NCI-H526 treated with DMSO at 0.1 percent for 48 hours (cell line): Measurements from ENCODE around the gene SF1.

Experiments
- DNase-seq: peaks from one replicate; lab custom pipeline; 2025; lab: John Stamatoyannopoulos, UW

The SF1 gene

GRCh38 chr11:64784813-64785581 is 6.7 kb upstream of the SF1 start:
- DNase-seq = no peak

DNA sequence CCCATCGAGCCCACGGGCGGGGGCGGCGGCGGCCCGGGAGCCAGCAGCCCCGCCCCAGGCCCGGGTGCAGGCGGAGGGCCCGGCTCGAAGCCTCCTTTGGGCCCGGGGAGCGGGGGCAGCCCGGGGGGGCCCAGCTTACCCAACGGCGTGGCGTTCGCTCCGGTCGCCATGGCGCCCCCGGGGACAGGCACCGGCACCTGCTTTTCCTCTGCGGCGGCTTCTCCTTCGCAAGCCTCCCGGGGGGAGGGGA is 194 bp downstream of the SF1 start:
- no peak for DNase-seq

DNA sequence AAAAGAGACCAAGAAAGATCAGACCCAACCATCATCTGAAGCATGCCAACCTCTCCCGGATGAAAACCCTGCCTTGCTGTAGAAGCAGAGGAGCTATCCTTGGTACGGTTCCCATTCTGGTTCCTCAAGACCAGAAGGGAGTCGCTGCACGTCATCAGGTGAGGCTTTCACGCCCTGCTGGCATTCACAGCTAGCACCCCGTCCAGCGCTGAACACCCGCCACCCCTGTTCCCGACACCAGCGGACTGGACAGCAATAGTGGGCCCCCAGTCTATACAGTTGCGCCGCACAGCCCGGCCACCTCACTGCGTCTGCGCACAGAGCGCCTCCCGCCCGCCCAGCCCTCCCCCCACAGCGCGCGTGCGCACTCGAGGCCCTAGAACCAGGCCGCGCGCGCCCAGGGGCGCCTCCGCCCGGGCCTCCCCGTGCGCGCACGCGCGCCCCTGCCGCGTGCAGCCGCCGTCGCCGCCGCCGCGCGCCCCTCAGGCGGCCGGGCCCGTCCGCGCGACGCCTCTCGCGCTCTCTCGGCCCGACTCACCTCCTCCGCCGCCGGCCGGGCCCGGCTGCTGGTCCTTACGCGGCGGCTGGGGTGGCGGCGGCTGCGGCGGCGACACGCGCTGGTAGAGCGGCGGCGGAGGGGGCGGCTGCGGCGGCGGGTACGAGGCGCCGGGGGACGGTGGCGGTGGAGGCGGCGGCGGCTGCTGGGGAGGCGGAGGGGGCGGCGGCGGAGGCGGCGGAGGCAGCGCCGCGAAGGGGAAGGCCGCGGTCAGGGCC is 706 bp downstream of the SF1 start:
- peak; percentile 64 for DNase-seq

- DNase-seq = no peak
Measured at GRCh38 chr11:64776875-64777274, 1.5 kb downstream of the SF1 start.

- no peak for DNase-seq
Measured at GRCh38 chr11:64776425-64776824, 1.9 kb downstream of the SF1 start.

DNA sequence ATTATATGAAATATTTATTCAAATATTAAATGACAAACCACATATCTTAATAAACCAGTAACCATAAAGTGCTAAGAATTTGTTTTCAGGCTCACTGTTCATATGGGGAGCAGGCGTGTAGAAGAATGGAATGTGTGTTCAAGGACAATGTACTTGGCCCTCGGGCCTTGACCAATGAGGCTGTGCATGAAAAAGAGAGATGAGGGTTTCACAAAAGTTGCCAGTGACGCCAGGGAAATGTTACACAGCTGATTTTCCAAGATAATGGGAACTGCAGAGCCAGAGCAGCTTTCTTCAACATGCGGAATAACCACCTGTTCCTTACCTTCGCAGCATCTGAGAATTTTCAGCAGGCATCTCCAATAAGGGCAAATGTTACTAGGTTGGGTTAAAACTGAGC is 4.2 kb downstream of the SF1 start:
- no peak for DNase-seq

DNA sequence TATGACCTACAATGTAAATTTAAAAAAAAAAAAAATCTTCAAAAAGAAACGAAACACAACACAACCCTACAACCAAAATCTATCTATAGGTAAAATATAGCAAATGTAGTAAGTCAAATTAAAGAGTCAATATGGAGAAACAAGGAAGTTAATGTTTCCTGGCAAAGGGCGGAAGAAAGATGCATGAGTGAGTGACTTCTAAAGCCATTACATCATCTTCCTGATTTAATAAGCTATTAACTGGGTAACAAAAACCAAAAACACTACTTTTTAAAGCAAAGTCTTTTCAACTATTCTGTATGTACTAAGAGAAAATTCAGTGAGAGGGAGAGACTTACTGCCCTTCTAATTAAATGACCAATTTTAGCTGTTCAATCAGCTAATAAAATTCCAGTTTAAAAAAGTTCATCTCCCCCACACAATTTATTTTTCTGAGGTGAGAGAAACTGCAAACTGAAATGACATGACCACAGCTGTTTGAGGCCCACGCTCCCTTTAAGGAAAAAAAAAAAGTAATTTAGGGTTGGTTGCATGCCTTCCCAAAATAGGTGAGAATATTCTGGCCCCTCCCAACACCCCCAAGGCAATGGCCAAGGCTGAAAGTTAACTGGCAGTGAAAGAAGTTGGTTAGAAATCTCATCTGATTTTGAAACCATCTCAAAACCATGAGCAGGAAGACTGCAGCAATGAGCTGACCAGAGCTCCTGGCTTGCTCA is 5.9 kb downstream of the SF1 start:
- DNase-seq = no peak

DNA sequence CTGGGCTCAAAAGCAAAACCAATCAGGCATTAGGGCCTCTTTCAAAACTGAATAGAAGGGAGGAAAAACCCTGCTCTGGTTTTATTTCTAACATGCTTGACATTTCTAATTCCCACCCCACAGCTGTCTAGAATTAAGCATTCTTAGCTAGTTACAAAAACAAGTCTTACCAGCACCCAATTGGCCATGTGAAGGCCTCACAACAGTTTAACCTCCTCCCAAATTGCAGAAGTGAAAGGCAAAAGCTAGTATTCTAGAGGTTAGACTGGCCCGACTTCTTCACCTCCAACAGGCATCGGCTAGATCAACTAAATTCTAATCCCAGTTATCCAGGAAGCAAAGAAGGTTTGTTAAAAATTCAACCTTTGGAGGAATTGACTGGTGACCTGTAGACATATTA is 6.5 kb downstream of the SF1 start:
- no peak for DNase-seq

DNA sequence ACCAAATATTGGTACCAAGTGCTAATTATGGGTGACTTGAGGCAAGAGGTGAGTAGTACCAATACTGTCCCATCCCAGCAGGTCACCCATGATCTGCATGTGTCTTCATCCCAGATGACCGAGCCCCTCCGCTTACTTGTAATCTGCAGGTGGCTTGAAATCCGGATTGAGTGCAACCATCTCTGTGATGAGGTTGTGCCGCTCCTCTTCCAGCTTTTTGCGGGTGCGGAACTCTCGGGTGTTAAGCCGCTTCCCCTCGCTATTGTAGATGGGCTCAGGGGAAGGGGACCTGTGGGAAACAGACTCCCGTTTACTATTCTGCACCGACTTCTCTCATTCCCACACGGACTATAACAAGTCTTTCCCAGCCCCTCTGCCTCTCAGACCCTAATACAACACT is 8.2 kb downstream of the SF1 start:
- DNase-seq = no peak

DNA sequence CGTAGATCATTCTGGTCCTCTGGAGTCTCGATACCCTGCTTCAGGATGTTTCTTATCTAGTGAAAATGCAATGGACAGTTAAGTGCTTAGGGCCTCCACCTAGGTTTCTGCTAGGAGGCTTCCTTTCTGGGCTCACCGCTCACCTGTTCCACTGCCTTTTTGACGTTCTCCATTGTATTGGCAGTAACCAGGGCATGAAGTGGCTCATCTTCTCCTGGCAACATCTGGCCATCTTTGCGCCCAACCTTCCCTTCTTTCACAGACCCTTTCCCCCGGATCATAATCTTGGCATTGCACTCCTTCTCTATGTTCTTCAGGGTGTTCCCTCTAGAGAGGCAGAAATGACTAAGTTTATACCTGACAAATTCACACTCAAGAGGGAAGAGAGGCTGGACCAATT is 9.1 kb downstream of the SF1 start:
- no peak for DNase-seq

- no peak for DNase-seq
Measured at GRCh38 chr11:64768300-64768694, 10.0 kb downstream of the SF1 start.

DNA sequence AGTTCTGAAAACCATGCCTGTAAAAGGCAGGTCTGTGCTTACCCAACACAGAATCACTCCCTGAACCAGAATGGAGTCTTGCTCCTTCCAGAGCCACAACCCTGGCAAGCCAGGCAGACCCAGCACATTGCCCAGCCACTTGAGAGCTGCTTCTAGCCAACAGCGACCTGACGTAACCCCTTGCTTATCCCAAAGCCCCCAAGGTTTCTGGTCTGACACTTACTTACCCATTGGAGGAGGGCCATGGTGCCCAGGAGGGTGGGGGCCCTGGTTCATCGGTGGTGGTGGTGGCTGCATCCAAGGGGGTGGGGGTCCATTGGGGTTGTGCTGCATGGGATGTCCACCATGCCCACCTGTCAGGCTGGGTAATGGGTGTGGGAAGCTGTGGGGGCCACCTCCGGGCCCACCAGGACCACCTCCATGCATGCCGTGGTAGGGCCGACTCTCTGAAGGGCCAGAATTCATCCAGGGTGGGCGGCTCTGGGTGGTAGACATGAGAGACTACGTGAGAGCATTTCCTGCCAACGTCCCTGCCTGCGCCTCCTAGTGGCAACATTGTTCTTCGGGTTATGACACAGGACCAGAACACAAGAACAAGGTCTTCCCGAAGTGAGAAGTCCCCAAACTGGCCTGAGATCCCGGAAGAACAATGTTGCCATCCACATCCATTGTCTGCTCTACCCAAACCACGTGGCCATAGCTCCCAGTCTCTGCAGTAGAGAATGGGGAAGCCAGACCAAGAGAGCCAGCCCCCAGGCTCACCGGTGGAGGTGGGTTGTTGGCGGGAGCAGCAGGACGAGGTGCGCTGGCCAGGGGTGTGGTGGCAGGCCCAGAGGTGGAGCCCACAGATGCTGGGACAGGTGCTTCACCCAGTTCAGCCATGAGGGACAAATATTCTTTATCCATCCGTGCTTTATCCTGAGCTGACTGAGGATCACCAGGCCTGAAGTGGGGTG is 10.7 kb downstream of the SF1 start:
- peak; percentile 40 for DNase-seq

GRCh38 chr11:64766881-64767280 is 11.5 kb downstream of the SF1 start:
- no peak for DNase-seq

GRCh38 chr11:64765851-64766665 is 12.3 kb downstream of the SF1 start:
- DNase-seq = no peak

DNA sequence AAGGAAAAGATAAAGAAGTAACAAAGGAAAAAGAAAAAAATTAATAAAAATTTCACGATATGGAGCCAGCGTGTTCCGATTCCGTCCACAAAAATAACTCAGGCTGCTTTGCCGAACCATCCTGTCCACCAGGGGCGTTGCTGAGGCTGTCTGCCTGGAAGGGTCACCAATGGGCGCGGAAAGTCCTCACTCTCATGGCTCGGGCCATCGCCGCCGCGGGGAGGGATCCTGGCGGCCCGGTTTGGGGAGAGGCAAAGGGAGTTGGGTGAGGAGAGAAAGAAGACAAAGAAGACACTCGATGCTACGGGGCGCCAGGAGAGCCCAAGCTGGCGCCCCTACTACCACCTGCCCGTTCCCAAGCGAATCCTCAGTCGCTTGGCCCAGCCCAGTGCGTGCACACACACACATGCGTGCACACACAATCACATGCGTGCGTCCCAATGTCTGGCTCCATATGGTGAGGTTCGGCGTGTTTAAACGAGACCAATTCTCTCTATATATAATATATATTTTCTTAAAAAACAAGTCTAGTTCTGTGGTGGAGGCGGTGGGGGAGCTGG is 13.0 kb downstream of the SF1 start:
- DNase-seq = no peak

- DNase-seq = no peak
Measured at GRCh38 chr11:64764753-64765152, 13.6 kb downstream of the SF1 start.

GRCh38 chr11:64764040-64764611 is 14.2 kb downstream of the SF1 start:
- no peak for DNase-seq

GRCh38 chr11:64763526-64764039 is 14.8 kb downstream of the SF1 start:
- DNase-seq = no peak

DNA sequence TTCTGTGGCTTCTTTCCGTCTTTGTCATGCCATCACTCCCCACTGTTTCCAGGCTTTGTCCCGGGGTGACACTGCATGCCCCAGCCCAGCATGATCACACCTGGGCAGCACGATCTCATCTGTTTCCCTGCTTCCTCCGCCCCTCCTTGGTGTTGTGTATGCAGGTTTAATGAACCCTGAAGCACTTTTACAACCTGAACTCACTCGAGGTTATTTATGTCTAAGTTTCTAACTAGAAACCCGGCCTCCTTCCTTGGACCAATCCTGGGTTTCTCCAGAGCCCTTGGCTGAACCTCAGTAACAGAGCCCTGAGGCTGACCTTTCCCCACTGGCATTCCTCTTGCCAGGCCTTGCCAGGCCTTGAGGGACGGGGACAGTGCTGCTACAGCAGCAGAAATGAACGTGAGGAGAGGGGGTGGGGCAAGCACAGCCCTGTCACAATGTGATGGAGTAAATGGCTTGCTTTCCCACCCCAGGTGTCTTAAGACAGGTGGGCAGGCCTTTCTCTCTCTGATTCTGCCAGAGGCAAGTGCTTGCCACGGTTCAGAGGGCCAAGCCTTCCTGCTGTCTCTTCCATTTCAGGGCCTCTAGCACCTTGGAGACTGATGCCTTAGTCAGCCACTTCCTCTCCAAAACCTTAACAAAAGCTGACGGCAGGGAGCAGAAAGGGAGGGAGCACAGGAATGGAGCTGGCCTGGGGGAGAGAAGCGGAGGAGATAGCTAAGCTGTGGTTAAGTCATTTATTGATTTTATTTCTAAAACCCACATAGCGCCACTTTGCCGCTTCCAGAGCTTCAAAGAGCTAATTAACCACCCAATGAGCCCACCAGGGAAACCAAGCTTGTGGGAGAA is 15.4 kb downstream of the SF1 start:
- DNase-seq = no peak
